ENCODE measurements around the gene CCNK. TPM values are rescaled to one million over a fixed set of nuclear protein-coding genes. Genes with fewer than 3 reads are reported as not detected.

The CCNK gene
- total RNA-seq, 4 donors from 2014 or later = 16.5 to 29.1 (median 21.4) TPM

- 78 to 85% methylated on average over 7 to 8 of the region's 9 CpGs for WGBS, 2 donors
- Histone ChIP-seq H3K36me3 (no peaks in the 10 kb centered on the region), H3K4me3 (no peak overlapping the region), H3K27me3 (no peaks in the 10 kb centered on the region), H3K9me3 (no peaks in the 10 kb centered on the region), H3K4me1 (no peaks in the 10 kb centered on the region), H3K27ac (no peak overlapping the region)
- no peak for DNase-seq (ENCODE audit: low spot score in 2 of 2)
- TF ChIP-seq CTCF (IDR thresholded peaks at IDR 0.05) (no peak), EP300 (IDR thresholded peaks at IDR 0.05) (no peak), POLR2A (IDR thresholded peaks at IDR 0.05) (no peak)
These were observed 70.9 kb downstream of the CCNK start for GRCh38 chr14:99552021-99552553.

- H3K4me3 ChIP-seq = no peak overlapping the region
- DNase-seq (ENCODE audit: low spot score in 2 of 2) = no peak
- no peaks in the 10 kb centered on the region for H3K9me3 ChIP-seq
- H3K36me3 ChIP-seq = no peaks in the 10 kb centered on the region
- no peaks in the 10 kb centered on the region for H3K27me3 ChIP-seq
- H3K27ac ChIP-seq = no peak overlapping the region
- TF ChIP-seq CTCF (IDR thresholded peaks at IDR 0.05) (no peak), POLR2A (IDR thresholded peaks at IDR 0.05) (no peak), EP300 (IDR thresholded peaks at IDR 0.05) (no peak)
- H3K4me1 ChIP-seq = no peaks in the 10 kb centered on the region
- 71 to 72% methylated on average over 12 to 13 of the region's 13 CpGs for WGBS, 2 donors
These were observed 71.5 kb downstream of the CCNK start for GRCh38 chr14:99552572-99553216.

- H3K4me1 ChIP-seq = no peaks in the 10 kb centered on the region
- H3K4me3 ChIP-seq = no peak overlapping the region
- peaks cover 0 to 3% (median 0%) of the 10 kb centered on the region in 4 donors for H3K9me3 ChIP-seq
- TF ChIP-seq POLR2A (IDR thresholded peaks at IDR 0.05) = no peak
- no peak for TF ChIP-seq EP300 (IDR thresholded peaks at IDR 0.05)
- no peak for TF ChIP-seq CTCF (IDR thresholded peaks at IDR 0.05)
- H3K36me3 ChIP-seq = no peaks in the 10 kb centered on the region
- 56 to 77% methylated on average over 4 to 9 of the region's 12 CpGs for WGBS, 2 donors
- no peak overlapping the region for H3K27ac ChIP-seq
- no peaks in the 10 kb centered on the region for H3K27me3 ChIP-seq
- DNase-seq (ENCODE audit: low spot score in 2 of 2) = no peak
These were observed 73.0 kb downstream of the CCNK start for GRCh38 chr14:99554184-99554583.

GRCh38 chr14:99554757-99555531 lies 73.7 kb downstream of the CCNK start:
- Histone ChIP-seq H3K4me3 (no peak overlapping the region), H3K27ac (no peak overlapping the region), H3K9me3 (peaks cover 0 to 3% (median 0%) of the 10 kb centered on the region in 4 donors), H3K36me3 (no peaks in the 10 kb centered on the region), H3K27me3 (no peaks in the 10 kb centered on the region), H3K4me1 (no peaks in the 10 kb centered on the region)
- TF ChIP-seq POLR2A (IDR thresholded peaks at IDR 0.05) = no peak
- TF ChIP-seq CTCF (IDR thresholded peaks at IDR 0.05) = no peak
- TF ChIP-seq EP300 (IDR thresholded peaks at IDR 0.05) = no peak
- DNase-seq (ENCODE audit: low spot score in 2 of 2) = no peak
- WGBS, 2 donors = 66 to 71% methylated on average over 6 to 9 of the region's 9 CpGs

All from tibial nerve (tissue), 4 donors.